K562 treated with DMSO at 1 percent for 48 hours (cell line): Measurements from ENCODE around the gene TFPI2. TPM values are rescaled to one million over a fixed set of nuclear protein-coding genes. Genes with fewer than 3 reads are reported as not detected.

Source experiments
- total RNA-seq: library from RNA; unstranded; fragments of 300-600 nt; gene quantifications from 2 replicates; pipeline ENCODE4 v1.2.3, GENCODE V29; 2022; ENCODE audit warnings: low replicate concordance; ENCODE audit errors: extremely low read depth

Gene TFPI2
- total RNA-seq, result not detected in 2 replicates

GRCh38 chr7:93890464-93891068 lies at the start of gene TFPI2:
TFPI2 (minus strand) TSS chr7:93890753; CDS start chr7:93890678, 75 bp downstream.

GRCh38 chr7:93921607-93922566 lies 31.3 kb upstream of the TFPI2 start, which contains the start of gene GNG11:
GNG11 (plus strand) TSS chr7:93921735; CDS start chr7:93922138, 403 bp downstream.

GRCh38 chr7:93906267-93906666 lies 15.7 kb upstream of the TFPI2 start, which contains the start of gene GNGT1:
GNGT1 (plus strand) TSS chr7:93906567; CDS start chr7:93906747, 180 bp downstream.

Other genes with a start within 250 kb of the TFPI2 start
- not detected in 2 replicates for gene GNGT1, start 15.8 kb upstream of the TFPI2 start, total RNA-seq
- gene GNG11, start 31.0 kb upstream of the TFPI2 start, total RNA-seq, result not detected in 2 replicates
- not detected in 2 replicates for gene BET1, start 113.6 kb upstream of the TFPI2 start, total RNA-seq